Smooth muscle cell (in vitro differentiated cells): ENCODE data around the gene KIF3A. TPM values are rescaled to one million over a fixed set of nuclear protein-coding genes. Genes with fewer than 3 reads are reported as not detected.
A peak's percentile ranks its signal among the peaks of the same experiment; 100 is the strongest.

Source experiments
- DNase-seq: peaks from one replicate; lab custom pipeline; 2025; ENCODE audit not compliant: unreplicated experiment; lab: John Stamatoyannopoulos, UW
- H2AFZ ChIP-seq: fragments of 200-600 bp; sonication (generic); 2 replicates; pipeline ENCODE4 v1.6.0; 2016; ENCODE audit warnings: antibody characterized with exemption, low read depth, mild to moderate bottlenecking
- H3F3A ChIP-seq: fragments of 200-600 bp; sonication (generic); 2 replicates; pipeline ENCODE4 v1.6.0; 2017; ENCODE audit warnings: antibody characterized with exemption, low read depth
- H3K27ac ChIP-seq: fragments of 200-600 bp; sonication (generic); 2 replicates; pipeline ENCODE4 v1.5.1; 2016; ENCODE audit warnings: low read depth, mild to moderate bottlenecking
- H3K27me3 ChIP-seq: fragments of 200-600 bp; sonication (generic); 2 replicates; pipeline ENCODE4 v1.6.1; 2016; ENCODE audit warnings: low read depth, mild to moderate bottlenecking
- H3K36me3 ChIP-seq: fragments of 200-600 bp; sonication (generic); 2 replicates; pipeline ENCODE4 v1.5.1; 2016; ENCODE audit warnings: low read depth
- H3K4me1 ChIP-seq: fragments of 200-600 bp; sonication (generic); 2 replicates; pipeline ENCODE4 v1.5.1; 2016; ENCODE audit warnings: low read depth
- H3K4me2 ChIP-seq: fragments of 200-600 bp; sonication (generic); 2 replicates; pipeline ENCODE4 v1.6.0; 2016; ENCODE audit warnings: mild to moderate bottlenecking
- H3K4me3 ChIP-seq: fragments of 200-600 bp; sonication (generic); 2 replicates; pipeline ENCODE4 v1.5.1; 2016; ENCODE audit warnings: mild to moderate bottlenecking
- H3K79me2 ChIP-seq: fragments of 200-600 bp; sonication (generic); 2 replicates; pipeline ENCODE4 v1.6.0; 2016; ENCODE audit warnings: low read depth, mild to moderate bottlenecking
- H3K9ac ChIP-seq: fragments of 200-600 bp; sonication (generic); 2 replicates; pipeline ENCODE4 v1.6.0; 2016; ENCODE audit warnings: low read depth
- H3K9me3 ChIP-seq: fragments of 200-600 bp; sonication (generic); replicated peaks from 2 replicates; pipeline ENCODE4 v1.5.1; 2016; ENCODE audit warnings: low read depth
- H4K20me1 ChIP-seq: fragments of 200-600 bp; sonication (generic); 2 replicates; pipeline ENCODE4 v1.6.0; 2016; ENCODE audit warnings: low read depth
- WGBS: methylation state at CpG from one replicate; pipeline ENCODE4 v1.1.7; 2016; ENCODE audit warnings: low lambda C conversion rate; 5-methylcytosine and 5-hydroxymethylcytosine counted together
- polyA plus RNA-seq: library from polyadenylated mRNA; unstranded; fragments of >200 nt; fragmentation: Nextera tagmentation; extraction: Ambion mirVana; gene quantifications from 2 replicates; pipeline ENCODE4 v1.2.1, GENCODE V29; 2016
- total RNA-seq: library from RNA; depleted of rRNA; stranded (reverse); fragments of >200 nt; gene quantifications from 2 replicates; pipeline ENCODE4 v1.2.3, GENCODE V29; 2014
- TF ChIP-seq, protein P1 (sequence below): fragments of 200-600 bp; sonication (generic); IDR thresholded peaks from 2 replicates; pipeline ENCODE4 v1.5.1; 2017; ENCODE audit warnings: borderline replicate concordance, mild to moderate bottlenecking, antibody characterized with exemption; ENCODE audit not compliant: insufficient read depth, poor library complexity, severe bottlenecking

KIF3A gene
- total and polyA plus RNA-seq, 2 experiments from 2014 or later: 12.6 to 21.4 TPM

- no peaks in the 10 kb centered on the region for H3K9me3 ChIP-seq
- peaks cover 6% of the 10 kb centered on the region for H3K4me1 ChIP-seq
- no peak overlapping the region for H2AFZ ChIP-seq
- no peak overlapping the region for H3K4me3 ChIP-seq
- TF ChIP-seq, protein P1, sequence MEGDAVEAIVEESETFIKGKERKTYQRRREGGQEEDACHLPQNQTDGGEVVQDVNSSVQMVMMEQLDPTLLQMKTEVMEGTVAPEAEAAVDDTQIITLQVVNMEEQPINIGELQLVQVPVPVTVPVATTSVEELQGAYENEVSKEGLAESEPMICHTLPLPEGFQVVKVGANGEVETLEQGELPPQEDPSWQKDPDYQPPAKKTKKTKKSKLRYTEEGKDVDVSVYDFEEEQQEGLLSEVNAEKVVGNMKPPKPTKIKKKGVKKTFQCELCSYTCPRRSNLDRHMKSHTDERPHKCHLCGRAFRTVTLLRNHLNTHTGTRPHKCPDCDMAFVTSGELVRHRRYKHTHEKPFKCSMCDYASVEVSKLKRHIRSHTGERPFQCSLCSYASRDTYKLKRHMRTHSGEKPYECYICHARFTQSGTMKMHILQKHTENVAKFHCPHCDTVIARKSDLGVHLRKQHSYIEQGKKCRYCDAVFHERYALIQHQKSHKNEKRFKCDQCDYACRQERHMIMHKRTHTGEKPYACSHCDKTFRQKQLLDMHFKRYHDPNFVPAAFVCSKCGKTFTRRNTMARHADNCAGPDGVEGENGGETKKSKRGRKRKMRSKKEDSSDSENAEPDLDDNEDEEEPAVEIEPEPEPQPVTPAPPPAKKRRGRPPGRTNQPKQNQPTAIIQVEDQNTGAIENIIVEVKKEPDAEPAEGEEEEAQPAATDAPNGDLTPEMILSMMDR: no peak
- DNase-seq: no peak
- no peaks in the 10 kb centered on the region for H4K20me1 ChIP-seq
- H3F3A ChIP-seq: no peaks in the 10 kb centered on the region
- no peaks in the 10 kb centered on the region for H3K27me3 ChIP-seq
- no peaks in the 10 kb centered on the region for H3K79me2 ChIP-seq
- no peaks in the 10 kb centered on the region for H3K36me3 ChIP-seq
- 90% methylated on average over 1 of the region's 1 CpG for WGBS
- H3K9ac ChIP-seq: no peak overlapping the region
- no peak overlapping the region for H3K27ac ChIP-seq
- no peak overlapping the region for H3K4me2 ChIP-seq
Measured at GRCh38 chr5:132678735-132679134, 58.6 kb downstream of the KIF3A start.

DNA sequence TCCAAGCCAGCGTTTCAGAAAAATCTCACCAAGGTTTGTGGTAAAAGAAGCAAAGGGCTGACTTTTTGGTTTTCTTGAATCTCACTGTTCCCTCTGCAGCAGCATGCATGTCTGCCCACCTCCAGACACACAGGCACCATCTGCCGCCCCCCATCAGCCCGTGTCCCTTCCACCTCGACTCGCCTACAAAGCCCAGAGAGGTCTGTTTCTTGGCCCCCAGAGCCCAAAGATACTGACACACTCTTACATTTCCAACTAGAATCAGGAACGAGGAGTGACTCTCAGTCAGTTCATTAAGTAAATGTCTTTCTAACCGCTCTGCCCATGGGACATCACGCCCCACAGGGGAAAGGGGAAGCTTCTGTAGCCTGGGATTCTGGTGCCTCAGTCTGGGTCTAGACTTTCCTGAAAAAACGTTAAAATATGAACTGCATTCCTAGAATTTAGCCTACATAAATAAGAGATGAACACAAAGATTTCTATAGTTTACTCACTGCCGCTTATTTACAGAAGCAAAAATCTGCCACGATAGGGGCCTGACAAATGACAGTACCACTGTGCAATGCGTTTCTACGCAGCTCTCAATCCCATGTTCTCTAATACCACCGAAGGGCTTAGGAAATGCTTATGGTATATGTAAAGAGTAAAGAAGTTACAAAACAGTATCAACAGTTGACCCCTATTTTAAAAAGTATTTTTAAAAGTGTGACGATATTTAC lies 59.5 kb downstream of the KIF3A start:
- no peaks in the 10 kb centered on the region for H3K27me3 ChIP-seq
- H3K27ac ChIP-seq: peak overlapping the region; percentile 20
- H3K9ac ChIP-seq: no peak overlapping the region
- H3K9me3 ChIP-seq: no peaks in the 10 kb centered on the region
- no peaks in the 10 kb centered on the region for H4K20me1 ChIP-seq
- TF ChIP-seq, protein P1: no peak
- no peaks in the 10 kb centered on the region for H3F3A ChIP-seq
- H2AFZ ChIP-seq: no peak overlapping the region
- no peak for DNase-seq
- H3K4me2 ChIP-seq: no peak overlapping the region
- H3K79me2 ChIP-seq: no peaks in the 10 kb centered on the region
- no peak overlapping the region for H3K4me3 ChIP-seq
- H3K4me1 ChIP-seq: peaks cover 6% of the 10 kb centered on the region
- no peaks in the 10 kb centered on the region for H3K36me3 ChIP-seq
- 84% methylated on average over 15 of the region's 15 CpGs for WGBS

DNA sequence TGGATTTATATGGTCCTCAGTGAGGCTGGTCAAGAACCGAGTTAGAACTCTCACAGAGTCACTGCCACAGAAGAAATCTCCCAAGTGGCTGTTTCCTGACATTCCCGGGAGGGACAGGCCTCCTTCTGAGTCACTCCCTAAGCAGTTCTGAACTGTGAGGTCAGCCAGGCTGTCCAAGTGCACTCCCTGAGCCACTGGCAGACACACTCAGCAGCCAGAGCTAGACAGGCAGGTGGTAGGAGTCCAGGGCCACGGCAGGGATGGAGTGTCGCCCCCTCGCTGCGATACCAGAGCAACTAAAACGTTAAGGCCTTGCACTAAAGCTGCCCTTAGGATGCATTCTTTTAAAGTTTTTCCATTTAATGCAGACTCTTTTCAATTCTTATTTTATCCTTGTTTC lies 60.2 kb downstream of the KIF3A start:
- Histone ChIP-seq H3K9ac (peak overlapping the region; percentile 38), H3K4me3 (no peak overlapping the region), H2AFZ (no peak overlapping the region), H3K36me3 (no peaks in the 10 kb centered on the region), H3K4me2 (peak overlapping the region; percentile 56), H3K79me2 (no peaks in the 10 kb centered on the region), H4K20me1 (no peaks in the 10 kb centered on the region), H3K27me3 (no peaks in the 10 kb centered on the region), H3K4me1 (peaks cover 6% of the 10 kb centered on the region), H3K27ac (peak overlapping the region; percentile 62), H3K9me3 (no peaks in the 10 kb centered on the region), H3F3A (no peaks in the 10 kb centered on the region)
- TF ChIP-seq, protein P1: peak; percentile 36
- no peak for DNase-seq
- WGBS: 35% methylated on average over 7 of the region's 7 CpGs
